ENCODE data around the gene MRPL47.
"Not testable (repeated sequence)": the region's sequence is repeated elsewhere in the genome, so short reads cannot be mapped to it uniquely, and the experiment has no call there.

The MRPL47 gene

DNA sequence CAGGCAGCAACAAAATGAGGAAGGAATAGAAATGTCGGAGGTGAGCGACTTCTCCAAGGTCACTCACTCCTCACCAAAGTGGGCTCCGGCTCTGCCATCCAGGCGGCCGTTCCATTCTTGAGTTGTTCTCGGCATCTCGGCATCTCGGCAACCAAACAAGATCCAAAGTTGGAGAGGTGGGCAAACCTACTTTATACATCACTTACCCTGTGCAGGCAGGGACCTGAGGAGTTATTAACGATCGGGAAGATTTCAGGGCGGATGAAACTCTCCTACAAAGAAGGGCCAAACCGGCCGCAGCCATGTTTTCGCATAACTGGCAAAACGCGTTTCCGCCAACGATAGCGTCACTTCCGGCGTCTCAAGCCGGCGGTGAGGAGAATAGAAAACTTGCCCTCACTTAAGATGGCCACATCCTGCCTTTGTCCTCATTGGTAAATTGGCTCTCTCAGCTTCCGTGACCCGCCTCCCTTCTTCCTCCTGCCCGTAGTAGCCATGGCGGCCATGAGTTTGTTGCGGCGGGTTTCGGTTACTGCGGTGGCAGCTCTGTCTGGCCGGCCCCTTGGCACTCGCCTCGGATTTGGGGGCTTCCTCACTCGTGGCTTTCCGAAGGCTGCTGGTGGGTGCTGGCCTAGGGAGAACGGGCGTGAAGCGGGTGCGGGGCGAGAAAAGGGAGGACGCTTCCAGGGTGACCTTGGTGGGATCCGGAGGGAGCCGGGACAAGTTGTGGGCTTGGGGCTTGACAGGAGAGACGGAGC is at the start of gene MRPL47, which contains the start of gene NDUFB5:
MRPL47 (minus strand) TSS at position 318 of the 758 bp plus-strand sequence; CDS start at position 304, 14 bp downstream.
NDUFB5 (plus strand) TSS at position 474 of the 758 bp plus-strand sequence; CDS start at position 496, 22 bp downstream.
- DNase-seq (ENCODE audit: low read depth) = peak; percentile 95

GRCh38 chr3:179653096-179653797 is 48.8 kb upstream of the MRPL47 start:
- DNase-seq (ENCODE audit: low read depth) = peak; percentile 85

GRCh38 chr3:179652447-179653095 is 48.1 kb upstream of the MRPL47 start, which contains the start of gene USP13:
TSS of gene USP13 (plus strand) at chr3:179653040. CDS start at chr3:179653226, 186 bp downstream.
- DNase-seq (ENCODE audit: low read depth) = peak; percentile 82

DNA sequence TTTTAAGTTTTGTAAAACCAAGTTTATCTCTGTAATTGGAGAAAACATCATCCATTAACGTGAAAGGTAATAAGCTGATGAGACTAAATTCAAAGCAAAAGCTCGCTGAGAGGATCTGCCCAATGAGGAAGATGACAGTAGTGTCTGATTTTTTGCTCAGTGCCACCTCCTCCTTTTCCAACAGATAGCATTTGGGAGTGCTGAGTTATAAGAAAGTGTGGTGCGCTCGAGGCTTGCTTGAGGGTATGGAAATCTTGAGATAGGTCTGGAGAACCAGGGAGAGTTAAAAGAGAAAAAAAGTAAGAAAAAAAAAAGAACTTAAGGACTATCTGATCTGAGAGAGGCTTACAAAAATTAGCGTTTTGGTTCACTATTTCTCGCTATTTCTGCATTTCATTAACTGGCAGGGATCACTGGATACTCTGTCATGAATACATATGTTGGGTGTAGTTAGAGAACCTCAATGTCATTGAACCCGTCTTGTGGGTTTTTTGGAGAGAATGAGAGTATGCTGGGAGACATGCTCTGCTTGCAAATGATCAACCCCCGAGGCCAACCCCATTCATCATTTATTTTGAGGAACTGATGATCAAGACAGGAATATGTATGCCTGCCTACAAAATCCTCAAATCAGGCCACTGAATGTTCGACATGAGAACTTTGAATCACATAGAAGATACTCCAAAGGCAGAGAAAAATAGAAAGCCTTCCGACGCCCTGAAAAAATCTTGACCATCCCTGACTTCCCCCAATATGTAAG is 47.4 kb upstream of the MRPL47 start:
- no peak for DNase-seq (ENCODE audit: low read depth)

GRCh38 chr3:179646177-179646576 is 41.7 kb upstream of the MRPL47 start:
- no peak for DNase-seq (ENCODE audit: low read depth)

GRCh38 chr3:179643837-179644236 is 39.4 kb upstream of the MRPL47 start:
- not testable (repeated sequence) for DNase-seq (ENCODE audit: low read depth)

GRCh38 chr3:179642871-179643270 is 38.4 kb upstream of the MRPL47 start:
- DNase-seq (ENCODE audit: low read depth) = no peak

GRCh38 chr3:179640469-179640868 is 36.0 kb upstream of the MRPL47 start:
- DNase-seq (ENCODE audit: low read depth) = no peak

- DNase-seq (ENCODE audit: low read depth) = no peak
Measured at GRCh38 chr3:179630753-179631451, 26.5 kb upstream of the MRPL47 start.

DNA sequence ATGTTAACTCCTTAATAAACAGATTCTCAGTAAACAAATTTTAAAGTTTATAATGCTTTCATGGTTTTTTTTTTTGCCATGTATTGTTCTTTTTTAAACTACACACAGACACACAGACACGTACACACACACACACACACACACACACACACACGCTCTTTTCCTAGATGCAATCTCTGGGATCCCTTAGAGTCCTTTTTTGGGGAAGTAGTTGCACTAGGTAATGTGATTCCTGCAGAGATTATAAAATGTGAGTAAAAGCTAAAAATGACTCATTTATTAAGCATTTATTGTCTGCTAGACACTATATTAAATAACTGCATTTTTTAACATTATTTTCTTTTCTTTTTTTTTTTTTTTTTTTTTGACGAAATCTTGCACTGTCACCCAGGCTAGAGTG is 20.0 kb upstream of the MRPL47 start:
- no peak for DNase-seq (ENCODE audit: low read depth)

DNA sequence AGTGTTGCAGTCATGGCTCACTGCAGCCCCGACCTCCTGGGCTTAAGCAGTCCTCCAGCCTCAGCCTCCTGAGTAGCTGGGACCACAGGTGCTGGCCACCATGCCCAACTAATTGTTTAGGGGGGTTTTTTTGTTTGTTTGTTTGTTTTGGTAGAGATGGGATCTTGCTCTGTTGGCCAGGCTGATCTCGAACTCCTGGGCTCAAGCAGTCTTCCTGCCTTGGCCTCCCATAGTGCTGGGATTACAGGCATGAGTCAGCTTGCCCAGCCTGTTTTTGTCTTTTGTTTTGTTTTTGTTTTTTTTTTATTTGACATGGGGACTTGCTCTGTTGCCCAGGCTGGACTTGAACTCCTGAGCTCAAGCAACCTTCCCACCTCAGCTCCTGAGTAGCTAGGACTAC is 17.6 kb upstream of the MRPL47 start:
- DNase-seq (ENCODE audit: low read depth) = no peak

DNA sequence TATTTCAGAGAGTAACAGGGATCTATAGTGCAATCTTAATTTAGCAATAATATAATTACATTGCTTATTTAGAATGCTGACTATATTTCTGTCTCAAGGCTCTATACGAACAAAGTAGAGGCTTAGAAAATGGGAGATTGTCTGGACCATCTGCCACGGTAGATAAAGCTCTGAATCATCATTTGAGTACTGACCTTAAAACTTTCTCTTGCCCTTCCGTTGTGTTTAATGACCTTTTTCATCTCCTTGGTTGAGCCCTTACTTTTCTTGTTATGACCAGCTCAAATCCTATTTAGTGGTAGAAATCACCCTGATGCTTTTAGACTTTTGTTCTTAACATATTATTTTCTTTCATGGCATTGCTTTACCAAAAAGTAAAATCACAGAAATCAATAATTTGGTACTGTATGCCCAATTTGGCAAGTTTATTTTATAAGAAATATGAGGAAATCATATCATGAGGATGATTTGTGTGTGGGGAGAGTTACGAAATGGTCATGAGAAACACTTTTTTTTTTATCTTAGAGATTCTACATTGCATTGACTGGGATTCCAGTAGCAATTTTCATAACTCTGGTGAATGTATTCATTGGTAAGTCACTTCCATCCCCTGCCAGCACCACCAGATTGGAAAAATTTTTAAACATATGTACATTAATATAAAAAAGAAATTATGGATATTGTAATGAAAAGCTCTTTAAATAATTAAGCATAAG is 11.2 kb upstream of the MRPL47 start:
- peak; percentile 57 for DNase-seq (ENCODE audit: low read depth)

- no peak for DNase-seq (ENCODE audit: low read depth)
Measured at GRCh38 chr3:179613807-179614206, 9.4 kb upstream of the MRPL47 start.

DNA sequence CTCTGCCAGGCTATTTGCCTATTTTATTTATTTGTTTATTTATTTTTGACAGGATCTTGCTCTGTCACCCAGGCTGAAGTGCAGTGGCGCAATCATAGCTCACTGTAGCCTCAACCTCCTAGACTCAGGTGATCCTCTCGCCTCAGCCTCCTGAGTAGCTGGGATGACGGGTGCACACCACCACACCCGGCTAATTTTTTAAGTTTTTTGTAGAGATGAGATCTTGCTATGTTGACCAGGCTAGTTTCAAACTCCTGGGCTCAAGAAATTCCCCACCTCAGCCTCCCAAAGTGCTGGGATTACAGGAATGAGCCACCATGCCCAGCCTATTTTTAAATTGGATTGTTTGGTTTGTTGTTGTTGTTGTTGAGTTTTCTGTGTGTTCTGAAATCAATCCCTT is 5.6 kb upstream of the MRPL47 start:
- DNase-seq (ENCODE audit: low read depth) = no peak

DNA sequence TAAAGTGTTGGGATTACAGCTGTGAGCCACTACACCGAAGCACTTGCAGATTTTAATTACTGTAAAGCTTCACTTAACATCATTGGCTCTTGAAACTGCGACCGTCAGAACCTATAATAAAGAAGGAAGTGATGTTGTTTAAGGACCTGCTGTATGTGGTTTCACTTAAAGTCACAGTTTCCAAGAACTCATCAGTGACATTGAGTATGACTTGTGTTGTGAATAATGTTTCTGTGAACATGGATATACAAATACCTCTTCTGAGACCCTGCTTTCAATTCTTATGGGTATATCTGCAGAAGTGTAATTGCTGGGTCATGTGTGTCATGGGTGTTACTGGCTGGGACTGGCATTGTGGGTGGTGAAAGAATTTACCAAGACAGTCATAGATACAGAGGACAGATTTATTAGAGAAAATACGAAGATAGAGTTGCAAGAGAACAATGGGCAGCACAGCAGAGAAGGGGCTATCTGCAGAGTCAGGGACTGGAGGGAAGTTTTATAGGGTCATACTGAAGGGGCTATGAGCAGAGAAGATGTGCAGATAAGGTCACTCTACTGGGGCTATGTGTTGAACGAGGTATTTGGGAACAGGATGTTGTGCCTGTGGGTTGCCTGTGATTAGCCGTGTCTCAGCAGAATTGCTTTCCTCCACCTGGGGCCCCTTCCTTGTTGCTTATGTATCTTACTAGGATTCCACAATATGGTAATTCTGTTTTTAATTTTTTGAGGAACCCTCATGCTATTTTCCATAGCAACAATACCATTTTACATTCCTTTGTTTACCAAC is 4.7 kb upstream of the MRPL47 start:
- DNase-seq (ENCODE audit: low read depth) = no peak

DNA sequence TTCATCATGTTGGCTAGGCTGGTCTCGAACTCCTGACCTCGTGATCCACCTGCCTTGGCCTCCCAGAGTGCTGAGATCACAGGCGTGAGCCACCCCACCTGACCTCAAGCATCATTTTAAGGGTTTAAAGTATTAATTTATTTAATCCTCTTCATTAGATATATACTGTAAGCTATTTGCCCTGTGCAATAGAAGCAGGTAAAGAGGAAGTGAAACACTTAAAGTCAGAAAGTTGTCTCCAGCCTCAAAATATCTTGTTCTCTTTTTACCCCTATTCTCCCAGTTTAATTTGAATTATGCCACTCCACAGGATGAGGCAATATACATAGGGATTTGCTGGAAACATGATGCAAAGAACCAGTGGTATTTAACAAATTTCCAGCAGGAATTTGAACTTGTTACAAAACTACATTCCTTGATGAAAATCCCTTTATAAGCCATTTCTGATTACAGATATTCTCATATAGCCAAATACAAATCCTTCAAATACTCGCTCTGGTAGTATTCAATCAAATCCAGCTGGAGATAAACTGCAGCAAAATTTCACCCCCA is 2.2 kb upstream of the MRPL47 start:
- DNase-seq (ENCODE audit: low read depth) = peak; percentile 9

DNA sequence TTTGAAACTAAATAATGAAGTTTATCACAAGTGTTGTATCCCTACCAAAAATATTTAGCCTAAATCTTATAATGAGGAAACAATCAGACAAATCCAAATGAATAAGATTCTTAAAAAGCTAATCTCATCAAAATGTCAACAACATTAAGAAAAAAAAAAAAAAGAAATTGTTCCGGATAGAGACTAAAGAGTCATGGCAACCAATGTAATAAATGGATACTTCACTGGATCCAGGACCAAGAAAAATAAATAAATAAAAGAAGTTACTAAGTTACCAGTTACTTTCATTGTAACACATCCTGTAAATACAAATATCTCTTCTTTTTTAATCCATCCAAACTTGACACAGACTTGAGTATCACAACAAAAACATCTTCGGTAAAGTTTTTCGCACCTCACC is 607 bp downstream of the MRPL47 start:
- DNase-seq (ENCODE audit: low read depth) = no peak

GRCh38 chr3:179603321-179603720 is 1.1 kb downstream of the MRPL47 start:
- no peak for DNase-seq (ENCODE audit: low read depth)

GRCh38 chr3:179599531-179599930 is 4.9 kb downstream of the MRPL47 start:
- no peak for DNase-seq (ENCODE audit: low read depth)

DNA sequence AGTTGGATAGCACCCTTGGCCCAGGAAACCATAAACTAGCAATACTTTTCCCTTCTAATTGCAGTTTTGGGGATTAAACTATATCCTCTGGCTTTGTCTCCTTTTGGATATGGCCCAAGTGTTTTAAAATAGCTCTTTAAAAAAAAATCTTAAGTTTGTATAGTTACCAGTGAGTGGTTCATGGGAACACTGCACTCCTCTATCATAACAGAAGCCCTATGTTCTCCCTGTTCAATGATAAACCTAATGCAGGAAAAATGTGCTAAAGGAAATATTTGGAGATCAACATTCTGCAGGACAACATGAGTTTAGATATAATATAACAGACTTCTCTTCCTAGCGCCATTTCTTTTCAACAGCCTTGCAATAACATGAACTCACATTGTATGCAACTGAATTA is 13.1 kb downstream of the MRPL47 start:
- no peak for DNase-seq (ENCODE audit: low read depth)

All from fibroblast of gingiva (primary cell).